Peyer's patch (tissue), 4 donors: ENCODE data around the gene PXMP2. TPM values are rescaled to one million over a fixed set of nuclear protein-coding genes. Genes with fewer than 3 reads are reported as not detected.

Experiments used
- DNase-seq, 3 donors: peaks; one replicate each; pipeline ENCODE4 v3.0.0-alpha.2; 2017 to 2019
- H3K27ac ChIP-seq, 4 donors: fragments of 200-600 bp; sonication (generic); one replicate each; pipeline ENCODE4 v1.5.1; 2016 to 2019
- H3K27me3 ChIP-seq, 2 donors: fragments of 200-600 bp; sonication (generic); one replicate each; pipeline ENCODE4 v1.5.1; 2019
- H3K36me3 ChIP-seq, 3 donors: fragments of 200-600 bp; sonication (generic); one replicate each; pipeline ENCODE4 v1.5.1; 2016 to 2019
- H3K4me1 ChIP-seq, 4 donors: fragments of 200-600 bp; sonication (generic); one replicate each; pipeline ENCODE4 v1.5.1; 2016 to 2019
- H3K4me3 ChIP-seq, 4 donors: fragments of 200-600 bp; sonication (generic); 1 replicate in 3 of 4; 2 replicates in 1 of 4; pipeline ENCODE4 v1.5.1; 2016 to 2019; ENCODE audit warnings: mild to moderate bottlenecking in 1 of 4
- H3K9me3 ChIP-seq, 4 donors: fragments of 200-600 bp; sonication (generic); one replicate each; pipeline ENCODE4 v1.5.1; 2016 to 2019; ENCODE audit warnings: mild to moderate bottlenecking in 1 of 4
- CTCF ChIP-seq, 6 experiments: fragments of 450-650 bp in 4 of 6; fragments of 200-600 bp in 2 of 6; sonication (generic) in 1 of 6; IDR thresholded peaks; one replicate each; pipeline ENCODE4 v1.5.1; 2017 to 2019; ENCODE audit warnings: antibody characterized with exemption in 6 of 6, mild to moderate bottlenecking in 3 of 6, moderate library complexity in 1 of 6
- POLR2A ChIP-seq, 2 donors: fragments of 450-650 bp; IDR thresholded peaks; one replicate each; pipeline ENCODE4 v1.5.1; 2017; ENCODE audit warnings: antibody characterized with exemption in 2 of 2, mild to moderate bottlenecking in 2 of 2, moderate library complexity in 2 of 2
- total RNA-seq, 4 donors: library from RNA; depleted of rRNA; stranded (reverse); fragments of >200 nt; gene quantifications; one replicate each; pipeline ENCODE4 v1.1.0, GENCODE V29; 2016

Gene PXMP2
- total RNA-seq, 4 donors from 2014 or later, result 19.8 to 157 (median 109) TPM

- no peak overlapping the region for H3K27ac ChIP-seq
- no peaks in the 10 kb centered on the region for H3K27me3 ChIP-seq
- no peak overlapping the region for H3K4me3 ChIP-seq
- TF ChIP-seq CTCF (IDR thresholded peaks at IDR 0.05), result no peak
- TF ChIP-seq POLR2A (IDR thresholded peaks at IDR 0.05), result no peak
- H3K4me1 ChIP-seq, result no peaks in the 10 kb centered on the region
- peak in 1 of 3 donors; percentile 34 for DNase-seq
- H3K36me3 ChIP-seq, result peaks cover 0 to 86% (median 0%) of the 10 kb centered on the region in 3 donors
- no peaks in the 10 kb centered on the region for H3K9me3 ChIP-seq
Measured at GRCh38 chr12:132672116-132672515, 15.3 kb upstream of the PXMP2 start.

- no peak overlapping the region for H3K4me3 ChIP-seq
- TF ChIP-seq POLR2A (IDR thresholded peaks at IDR 0.05), result no peak
- TF ChIP-seq CTCF (IDR thresholded peaks at IDR 0.05), result no peak
- no peak for DNase-seq
- no peaks in the 10 kb centered on the region for H3K27me3 ChIP-seq
- no peak overlapping the region for H3K27ac ChIP-seq
- peaks cover 0 to 86% (median 0%) of the 10 kb centered on the region in 3 donors for H3K36me3 ChIP-seq
- no peaks in the 10 kb centered on the region for H3K4me1 ChIP-seq
- H3K9me3 ChIP-seq, result no peaks in the 10 kb centered on the region
Measured at GRCh38 chr12:132672678-132673077, 14.7 kb upstream of the PXMP2 start.

- Histone ChIP-seq H3K9me3 (no peaks in the 10 kb centered on the region), H3K27ac (no peak overlapping the region), H3K4me1 (no peaks in the 10 kb centered on the region), H3K27me3 (no peaks in the 10 kb centered on the region), H3K4me3 (no peak overlapping the region), H3K36me3 (peaks cover 0 to 83% (median 0%) of the 10 kb centered on the region in 3 donors)
- TF ChIP-seq POLR2A (IDR thresholded peaks at IDR 0.05), result no peak
- DNase-seq, result peak in 1 of 3 donors; percentile 18
Measured at GRCh38 chr12:132673288-132674179, 13.9 kb upstream of the PXMP2 start.

GRCh38 chr12:132674561-132674960 is 12.8 kb upstream of the PXMP2 start:
- no peaks in the 10 kb centered on the region for H3K4me1 ChIP-seq
- no peak overlapping the region for H3K27ac ChIP-seq
- TF ChIP-seq POLR2A (IDR thresholded peaks at IDR 0.05) (no peak), CTCF (IDR thresholded peaks at IDR 0.05) (no peak)
- H3K27me3 ChIP-seq, result no peaks in the 10 kb centered on the region
- DNase-seq, result peak in 1 of 3 donors; percentile 26
- H3K4me3 ChIP-seq, result no peak overlapping the region
- no peaks in the 10 kb centered on the region for H3K9me3 ChIP-seq
- peaks cover 0 to 78% (median 0%) of the 10 kb centered on the region in 3 donors for H3K36me3 ChIP-seq

- no peak for TF ChIP-seq CTCF (IDR thresholded peaks at IDR 0.05)
- TF ChIP-seq POLR2A (IDR thresholded peaks at IDR 0.05), result no peak
- peak in 2 of 3 donors; percentile 62 to 66 for DNase-seq
- no peaks in the 10 kb centered on the region for H3K27me3 ChIP-seq
Measured at GRCh38 chr12:132675757-132676432, 11.5 kb upstream of the PXMP2 start.

GRCh38 chr12:132677492-132677891 is 9.9 kb upstream of the PXMP2 start:
- no peak for TF ChIP-seq CTCF (IDR thresholded peaks at IDR 0.05)
- no peak for TF ChIP-seq POLR2A (IDR thresholded peaks at IDR 0.05)
- peaks cover 0 to 60% (median 0%) of the 10 kb centered on the region in 3 donors for H3K36me3 ChIP-seq

More at GRCh38 chr12:132675757-132676432, 11.5 kb upstream of the PXMP2 start:
- H3K27ac ChIP-seq, result no peak overlapping the region
- H3K4me1 ChIP-seq, result no peaks in the 10 kb centered on the region
- H3K9me3 ChIP-seq, result no peaks in the 10 kb centered on the region
- peaks cover 0 to 67% (median 0%) of the 10 kb centered on the region in 3 donors for H3K36me3 ChIP-seq
- H3K4me3 ChIP-seq, result no peak overlapping the region

More at GRCh38 chr12:132677492-132677891, 9.9 kb upstream of the PXMP2 start:
- Histone ChIP-seq H3K27ac (no peak overlapping the region), H3K9me3 (no peaks in the 10 kb centered on the region), H3K4me3 (no peak overlapping the region), H3K4me1 (no peaks in the 10 kb centered on the region), H3K27me3 (no peaks in the 10 kb centered on the region)
- DNase-seq, result peak in 1 of 3 donors; percentile 4
